SIG-M5 treated with dmso at 0.1 percent for 504 hours (cell line): ENCODE measurements around the gene TBXT.
"Not testable (repeated sequence)": the region's sequence is repeated elsewhere in the genome, so short reads cannot be mapped to it uniquely, and the experiment has no call there.

Source experiments
- DNase-seq: peaks from one replicate; lab custom pipeline; 2025; ENCODE audit not compliant: unreplicated experiment; lab: John Stamatoyannopoulos, UW

The TBXT gene

GRCh38 chr6:166173281-166173951 is 5.8 kb upstream of the TBXT start:
- no peak for DNase-seq

GRCh38 chr6:166172546-166172945 is 4.9 kb upstream of the TBXT start:
- DNase-seq: no peak

GRCh38 chr6:166169549-166170421 is 2.1 kb upstream of the TBXT start:
- no peak for DNase-seq

- DNase-seq: no peak
These were observed 1.2 kb upstream of the TBXT start for GRCh38 chr6:166168616-166169548.

GRCh38 chr6:166167258-166167731 is 356 bp downstream of the TBXT start:
- DNase-seq: no peak

GRCh38 chr6:166166314-166167257 is 1.1 kb downstream of the TBXT start:
- DNase-seq: no peak

- DNase-seq: no peak
These were observed 1.9 kb downstream of the TBXT start for GRCh38 chr6:166165558-166166313.

GRCh38 chr6:166162599-166163342 is 4.9 kb downstream of the TBXT start:
- no peak for DNase-seq

GRCh38 chr6:166157930-166158617 is 9.6 kb downstream of the TBXT start:
- no peak for DNase-seq

GRCh38 chr6:166156942-166157341 is 10.7 kb downstream of the TBXT start:
- DNase-seq: no peak

GRCh38 chr6:166153966-166154365 is 13.7 kb downstream of the TBXT start:
- DNase-seq: no peak

GRCh38 chr6:166152660-166153059 is 15.0 kb downstream of the TBXT start:
- DNase-seq: no peak

GRCh38 chr6:166151798-166152197 is 15.9 kb downstream of the TBXT start:
- DNase-seq: no peak

GRCh38 chr6:166145751-166146150 is 21.9 kb downstream of the TBXT start:
- no peak for DNase-seq

GRCh38 chr6:166143011-166143410 is 24.6 kb downstream of the TBXT start:
- no peak for DNase-seq

GRCh38 chr6:166127624-166128472 is 39.8 kb downstream of the TBXT start:
- DNase-seq: no peak

- not testable (repeated sequence) for DNase-seq
These were observed 44.5 kb downstream of the TBXT start for GRCh38 chr6:166123115-166123514.
